Measurements from ENCODE around the gene HNRNPLL.

GRCh38 chr2:38552259-38552658 lies 50.5 kb downstream of the HNRNPLL start:
- TF ChIP-seq EZH2 (IDR thresholded peaks at IDR 0.05): no peak
- TF ChIP-seq POLR2AphosphoS5 (IDR thresholded peaks at IDR 0.05; ENCODE audit: borderline replicate concordance, low read depth, low read length): no peak

Data from SK-N-MC (cell line).